Fibroblast of lung (primary cell): ENCODE results near the gene MYH3.

ENCODE experiments used
- CTCF ChIP-seq, 2 donors: IDR thresholded peaks in 1 of 2; conservative IDR thresholded peaks in 1 of 2; 1 replicate in 1 of 2; 2 replicates in 1 of 2; pipeline ENCODE4 v1.5.1; 2011 to 2012; ENCODE audit warnings: low read length in 2 of 2, control low read depth in 1 of 2, inconsistent platforms in 1 of 2, low read depth in 1 of 2, mild to moderate bottlenecking in 1 of 2
- EZH2 ChIP-seq: IDR thresholded peaks from 2 replicates; pipeline ENCODE4 v1.5.1; 2012; ENCODE audit warnings: low read length, control low read depth, mild to moderate bottlenecking; ENCODE audit errors: missing control alignments

- TF ChIP-seq CTCF (conservative IDR thresholded peaks at IDR 0.05 in 1 of 2, IDR thresholded peaks at IDR 0.05 in 1 of 2; ENCODE audit: low read depth in 1 of 2, low read length in 2 of 2): peak; percentile 23 to 48
- no peak for TF ChIP-seq EZH2
These were observed 26.7 kb upstream of the MYH3 start for GRCh38 chr17:10683853-10684252.
